HepG2 (cell line): ENCODE results near the gene COBL. TPM values are rescaled to one million over a fixed set of nuclear protein-coding genes. Genes with fewer than 3 reads are reported as not detected.

Source experiments
- E2F5 ChIP-seq: sonication (generic); formaldehyde crosslinking; conservative IDR thresholded peaks from 2 replicates; pipeline ENCODE4 v1.4.0; 2020; ENCODE audit warnings: missing genetic modification reagents
- HIVEP1 ChIP-seq: sonication (generic); formaldehyde crosslinking; IDR thresholded peaks from 2 replicates; pipeline ENCODE4 v1.4.0; 2020; ENCODE audit warnings: mild to moderate bottlenecking, missing genetic modification reagents
- MBD4 ChIP-seq: IDR thresholded peaks from 2 replicates; pipeline ENCODE4 v1.6.1; 2012; ENCODE audit warnings: low read length, inconsistent platforms, borderline replicate concordance
- MXD4 ChIP-seq: IDR thresholded peaks from 2 replicates; pipeline ENCODE4 v1.6.1; 2016; ENCODE audit warnings: mild to moderate bottlenecking, missing biosample characterization, missing genetic modification reagents
- NAIF1 ChIP-seq: sonication (generic); formaldehyde crosslinking; IDR thresholded peaks from 2 replicates; pipeline ENCODE4 v1.5.0; 2020; ENCODE audit warnings: mild to moderate bottlenecking, missing genetic modification reagents, borderline replicate concordance
- RBAK ChIP-seq: sonication (generic); formaldehyde crosslinking; IDR thresholded peaks from 2 replicates; pipeline ENCODE4 v1.5.1; 2020; ENCODE audit warnings: mild to moderate bottlenecking, missing genetic modification reagents
- TBL1XR1 ChIP-seq: fragments of 150-350 bp; IDR thresholded peaks from 2 replicates; pipeline ENCODE4 v1.6.1; 2014; ENCODE audit warnings: borderline replicate concordance, low read length; ENCODE audit not compliant: partially characterized antibody
- ZNF17 ChIP-seq: sonication (generic); formaldehyde crosslinking; IDR thresholded peaks from 2 replicates; pipeline ENCODE4 v1.5.0; 2020; ENCODE audit warnings: mild to moderate bottlenecking, missing genetic modification reagents
- ZNF318 ChIP-seq: sonication (generic); formaldehyde crosslinking; IDR thresholded peaks from 2 replicates; pipeline ENCODE4 v1.4.0; 2020; ENCODE audit warnings: mild to moderate bottlenecking, missing genetic modification reagents
- ZNF337 ChIP-seq: sonication (generic); formaldehyde crosslinking; IDR thresholded peaks from 2 replicates; pipeline ENCODE4 v1.5.1; 2020; ENCODE audit warnings: missing genetic modification reagents, low read depth, mild to moderate bottlenecking, borderline replicate concordance
- polyA plus RNA-seq, 8 experiments: library from polyadenylated mRNA; depleted of rRNA in 3 of 8; stranded (reverse) in 7 of 8; unstranded in 1 of 8; fragments of >200 nt; fragmentation: Illumina TruSeq in 4 of 8; extraction: Trizol in 4 of 8; gene quantifications; 2 replicates each; pipeline versions ENCODE4 v1.2.1 to v1.2.3, GENCODE V29; 2011 to 2016; ENCODE audit warnings: low read depth in 4 of 8, missing spikeins in 1 of 8, mixed read lengths in 1 of 8; ENCODE audit not compliant: insufficient read depth in 1 of 8
- total RNA-seq, 5 experiments: library from RNA; depleted of rRNA; stranded (reverse); fragments of >200 nt; fragmentation: Illumina TruSeq; extraction: Trizol; gene quantifications; 2 replicates each; pipeline ENCODE4 v1.2.3, GENCODE V29; 2016; ENCODE audit warnings: low read depth in 1 of 5
- TF ChIP-seq, protein P1 (sequence below): sonication (generic); formaldehyde crosslinking; IDR thresholded peaks from 2 replicates; pipeline ENCODE4 v1.4.0; 2020; ENCODE audit warnings: missing genetic modification reagents
- TF ChIP-seq, protein P2 (sequence below): sonication (generic); formaldehyde crosslinking; IDR thresholded peaks from 2 replicates; pipeline ENCODE4 v1.8.0; 2022; ENCODE audit warnings: low read depth, missing genetic modification reagents

The COBL gene
- total and polyA plus RNA-seq, 2 of the 13 experiments (the other 11 are each of a cell fraction or from before 2014, with no cell fraction given): 3.8 to 4.9 TPM

- TF ChIP-seq, protein P1, sequence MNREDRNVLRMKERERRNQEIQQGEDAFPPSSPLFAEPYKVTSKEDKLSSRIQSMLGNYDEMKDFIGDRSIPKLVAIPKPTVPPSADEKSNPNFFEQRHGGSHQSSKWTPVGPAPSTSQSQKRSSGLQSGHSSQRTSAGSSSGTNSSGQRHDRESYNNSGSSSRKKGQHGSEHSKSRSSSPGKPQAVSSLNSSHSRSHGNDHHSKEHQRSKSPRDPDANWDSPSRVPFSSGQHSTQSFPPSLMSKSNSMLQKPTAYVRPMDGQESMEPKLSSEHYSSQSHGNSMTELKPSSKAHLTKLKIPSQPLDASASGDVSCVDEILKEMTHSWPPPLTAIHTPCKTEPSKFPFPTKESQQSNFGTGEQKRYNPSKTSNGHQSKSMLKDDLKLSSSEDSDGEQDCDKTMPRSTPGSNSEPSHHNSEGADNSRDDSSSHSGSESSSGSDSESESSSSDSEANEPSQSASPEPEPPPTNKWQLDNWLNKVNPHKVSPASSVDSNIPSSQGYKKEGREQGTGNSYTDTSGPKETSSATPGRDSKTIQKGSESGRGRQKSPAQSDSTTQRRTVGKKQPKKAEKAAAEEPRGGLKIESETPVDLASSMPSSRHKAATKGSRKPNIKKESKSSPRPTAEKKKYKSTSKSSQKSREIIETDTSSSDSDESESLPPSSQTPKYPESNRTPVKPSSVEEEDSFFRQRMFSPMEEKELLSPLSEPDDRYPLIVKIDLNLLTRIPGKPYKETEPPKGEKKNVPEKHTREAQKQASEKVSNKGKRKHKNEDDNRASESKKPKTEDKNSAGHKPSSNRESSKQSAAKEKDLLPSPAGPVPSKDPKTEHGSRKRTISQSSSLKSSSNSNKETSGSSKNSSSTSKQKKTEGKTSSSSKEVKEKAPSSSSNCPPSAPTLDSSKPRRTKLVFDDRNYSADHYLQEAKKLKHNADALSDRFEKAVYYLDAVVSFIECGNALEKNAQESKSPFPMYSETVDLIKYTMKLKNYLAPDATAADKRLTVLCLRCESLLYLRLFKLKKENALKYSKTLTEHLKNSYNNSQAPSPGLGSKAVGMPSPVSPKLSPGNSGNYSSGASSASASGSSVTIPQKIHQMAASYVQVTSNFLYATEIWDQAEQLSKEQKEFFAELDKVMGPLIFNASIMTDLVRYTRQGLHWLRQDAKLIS: no peak
- TF ChIP-seq ZNF318: no peak
- TF ChIP-seq, protein P2, sequence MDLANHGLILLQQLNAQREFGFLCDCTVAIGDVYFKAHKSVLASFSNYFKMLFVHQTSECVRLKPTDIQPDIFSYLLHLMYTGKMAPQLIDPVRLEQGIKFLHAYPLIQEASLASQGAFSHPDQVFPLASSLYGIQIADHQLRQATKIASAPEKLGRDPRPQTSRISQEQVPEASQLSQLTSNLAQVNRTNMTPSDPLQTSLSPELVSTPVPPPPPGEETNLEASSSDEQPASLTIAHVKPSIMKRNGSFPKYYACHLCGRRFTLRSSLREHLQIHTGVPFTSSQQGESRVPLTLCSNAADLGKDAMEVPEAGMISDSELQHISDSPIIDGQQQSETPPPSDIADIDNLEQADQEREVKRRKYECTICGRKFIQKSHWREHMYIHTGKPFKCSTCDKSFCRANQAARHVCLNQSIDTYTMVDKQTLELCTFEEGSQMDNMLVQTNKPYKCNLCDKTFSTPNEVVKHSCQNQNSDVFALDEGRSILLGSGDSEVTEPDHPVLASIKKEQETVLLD: no peak
- no peak for TF ChIP-seq RBAK
- TF ChIP-seq ZNF17 (CRISPR knock-in tag): no peak
- TF ChIP-seq ZNF337 (CRISPR knock-in tag): no peak
- TF ChIP-seq TBL1XR1: peak; percentile 68
- TF ChIP-seq NAIF1 (CRISPR knock-in tag): no peak
- no peak for TF ChIP-seq MXD4 (CRISPR knock-in tag)
- TF ChIP-seq E2F5 (CRISPR knock-in tag): no peak
- TF ChIP-seq HIVEP1: no peak
- TF ChIP-seq MBD4: no peak
Measured at GRCh38 chr7:51328351-51328801, 11.8 kb upstream of the COBL start (continued).
